ENCODE results near the gene CEP72.

CEP72 gene

DNA sequence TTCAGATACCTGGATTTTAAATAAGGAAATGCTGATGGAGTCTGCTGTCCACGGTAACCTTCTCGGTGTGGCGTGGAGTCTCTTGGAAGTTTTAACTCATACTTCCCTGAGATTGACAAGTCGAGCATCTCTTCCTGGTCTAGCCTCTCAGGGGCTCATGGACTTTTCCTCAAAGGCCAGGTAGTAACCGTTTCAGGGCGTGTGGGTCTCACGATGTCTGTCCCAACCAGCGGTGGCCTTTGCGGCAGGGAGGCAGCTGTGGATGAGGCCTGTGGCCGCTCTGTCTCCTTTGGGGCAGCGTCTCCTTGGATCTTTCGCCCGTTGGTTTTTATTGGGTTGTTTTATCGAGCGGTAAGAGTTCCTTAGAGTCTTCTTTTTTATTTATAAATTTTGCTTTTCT lies 32.8 kb downstream of the CEP72 start:
- FAIRE-seq (no peak), DNase-seq (ENCODE audit: insufficient read length, low spot score) (no peak)
- TF ChIP-seq, protein P1, sequence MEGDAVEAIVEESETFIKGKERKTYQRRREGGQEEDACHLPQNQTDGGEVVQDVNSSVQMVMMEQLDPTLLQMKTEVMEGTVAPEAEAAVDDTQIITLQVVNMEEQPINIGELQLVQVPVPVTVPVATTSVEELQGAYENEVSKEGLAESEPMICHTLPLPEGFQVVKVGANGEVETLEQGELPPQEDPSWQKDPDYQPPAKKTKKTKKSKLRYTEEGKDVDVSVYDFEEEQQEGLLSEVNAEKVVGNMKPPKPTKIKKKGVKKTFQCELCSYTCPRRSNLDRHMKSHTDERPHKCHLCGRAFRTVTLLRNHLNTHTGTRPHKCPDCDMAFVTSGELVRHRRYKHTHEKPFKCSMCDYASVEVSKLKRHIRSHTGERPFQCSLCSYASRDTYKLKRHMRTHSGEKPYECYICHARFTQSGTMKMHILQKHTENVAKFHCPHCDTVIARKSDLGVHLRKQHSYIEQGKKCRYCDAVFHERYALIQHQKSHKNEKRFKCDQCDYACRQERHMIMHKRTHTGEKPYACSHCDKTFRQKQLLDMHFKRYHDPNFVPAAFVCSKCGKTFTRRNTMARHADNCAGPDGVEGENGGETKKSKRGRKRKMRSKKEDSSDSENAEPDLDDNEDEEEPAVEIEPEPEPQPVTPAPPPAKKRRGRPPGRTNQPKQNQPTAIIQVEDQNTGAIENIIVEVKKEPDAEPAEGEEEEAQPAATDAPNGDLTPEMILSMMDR (IDR thresholded peaks at IDR 0.05; ENCODE audit: insufficient read depth, missing control alignments), result no peak

DNA sequence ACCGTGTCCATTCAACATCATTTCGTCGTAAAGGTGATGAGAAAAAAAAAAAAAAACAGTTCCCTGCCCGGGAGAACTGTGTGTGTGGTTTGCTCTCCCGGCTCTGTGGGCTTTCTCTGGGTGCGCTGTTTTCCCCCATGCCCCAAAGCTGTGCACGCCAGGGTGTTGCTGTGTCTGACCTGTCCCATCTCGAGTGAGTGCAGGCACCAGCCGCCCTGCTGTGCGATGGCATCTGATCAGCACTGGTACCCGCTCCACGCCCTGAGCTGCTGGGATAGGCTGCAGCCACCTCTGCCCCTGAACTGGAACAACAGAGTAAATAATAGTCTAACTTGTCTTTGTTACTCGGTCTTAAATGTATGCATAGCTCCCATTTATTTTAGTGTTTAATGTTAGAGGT lies 33.3 kb downstream of the CEP72 start:
- FAIRE-seq (no peak), DNase-seq (ENCODE audit: insufficient read length, low spot score) (no peak)
- TF ChIP-seq, protein P1 (IDR thresholded peaks at IDR 0.05; ENCODE audit: insufficient read depth, missing control alignments), result no peak

- DNase-seq (ENCODE audit: insufficient read length, low spot score) (no peak), FAIRE-seq (no peak)
- TF ChIP-seq, protein P1 (IDR thresholded peaks at IDR 0.05; ENCODE audit: insufficient read depth, missing control alignments), result no peak
These were observed 34.5 kb downstream of the CEP72 start for GRCh38 chr5:646396-647201.

GRCh38 chr5:647311-647710 lies 35.2 kb downstream of the CEP72 start:
- TF ChIP-seq, protein P1 (IDR thresholded peaks at IDR 0.05; ENCODE audit: insufficient read depth, missing control alignments), result no peak
- DNase-seq (ENCODE audit: insufficient read length, low spot score) (no peak), FAIRE-seq (no peak)

GRCh38 chr5:647727-648126 lies 35.6 kb downstream of the CEP72 start:
- FAIRE-seq (no peak), DNase-seq (ENCODE audit: insufficient read length, low spot score) (no peak)
- TF ChIP-seq, protein P1 (IDR thresholded peaks at IDR 0.05; ENCODE audit: insufficient read depth, missing control alignments), result no peak

GRCh38 chr5:651296-652022 lies 39.3 kb downstream of the CEP72 start:
- TF ChIP-seq, protein P1 (IDR thresholded peaks at IDR 0.05; ENCODE audit: insufficient read depth, missing control alignments), result no peak
- no peak for FAIRE-seq
- no peak for DNase-seq (ENCODE audit: insufficient read length, low spot score)

Data from D721Med (cell line).